Memory B cell (primary cell): ENCODE data around the gene IFT57.

Experiments
- ATAC-seq: fragments of 150-1000 bp; cut with Tn5 transposase; 2 replicates; pipeline ENCODE4 v1.10.0; 2021; ENCODE audit warnings: low read depth, mild to moderate bottlenecking, moderate library complexity
- DNase-seq, 2 donors: peaks; one replicate each; pipeline ENCODE4 v3.0.0; 2022; ENCODE audit warnings: low spot score in 2 of 2
- H3K27ac Mint-ChIP-seq: one replicate; pipeline ENCODE4 v1.8.0; 2022; ENCODE audit warnings: mild to moderate bottlenecking, moderate library complexity, mixed read lengths
- H3K27me3 Mint-ChIP-seq: one replicate; pipeline ENCODE4 v1.8.0; 2022; ENCODE audit warnings: mixed read lengths
- H3K36me3 Mint-ChIP-seq: one replicate; pipeline ENCODE4 v1.8.0; 2022; ENCODE audit warnings: mild to moderate bottlenecking, mixed read lengths
- H3K4me1 Mint-ChIP-seq: one replicate; pipeline ENCODE4 v1.8.0; 2022; ENCODE audit warnings: mixed read lengths
- H3K4me3 Mint-ChIP-seq: one replicate; pipeline ENCODE4 v1.8.0; 2022; ENCODE audit warnings: mild to moderate bottlenecking, moderate library complexity, mixed read lengths
- H3K9me3 Mint-ChIP-seq: one replicate; pipeline ENCODE4 v1.8.0; 2022; ENCODE audit warnings: mixed read lengths

The IFT57 gene

GRCh38 chr3:108234387-108234957 lies 12.2 kb upstream of the IFT57 start:
- no peaks in the 10 kb centered on the region for H3K4me1 Mint-ChIP-seq
- no peak for DNase-seq
- H3K27me3 Mint-ChIP-seq, result no peaks in the 10 kb centered on the region
- no peaks in the 10 kb centered on the region for H3K9me3 Mint-ChIP-seq
- no peak overlapping the region for H3K27ac Mint-ChIP-seq
- ATAC-seq, result no peak
- H3K4me3 Mint-ChIP-seq, result no peak overlapping the region
- H3K36me3 Mint-ChIP-seq, result no peaks in the 10 kb centered on the region

GRCh38 chr3:108228286-108228685 lies 6.1 kb upstream of the IFT57 start:
- DNase-seq (no peak), ATAC-seq (no peak)
- H3K36me3 Mint-ChIP-seq, result no peaks in the 10 kb centered on the region
- H3K27ac Mint-ChIP-seq, result no peak overlapping the region
- H3K9me3 Mint-ChIP-seq, result no peaks in the 10 kb centered on the region
- H3K27me3 Mint-ChIP-seq, result no peaks in the 10 kb centered on the region
- no peak overlapping the region for H3K4me3 Mint-ChIP-seq
- peaks cover 10% of the 10 kb centered on the region for H3K4me1 Mint-ChIP-seq

- Mint-ChIP-seq H3K4me1 (peaks cover 10% of the 10 kb centered on the region), H3K9me3 (no peaks in the 10 kb centered on the region), H3K27me3 (no peaks in the 10 kb centered on the region), H3K4me3 (no peak overlapping the region), H3K27ac (no peak overlapping the region), H3K36me3 (no peaks in the 10 kb centered on the region)
- DNase-seq (no peak), ATAC-seq (no peak)
Observed at GRCh38 chr3:108227131-108227530, 4.9 kb upstream of the IFT57 start.

- ATAC-seq (no peak), DNase-seq (no peak)
- no peaks in the 10 kb centered on the region for H3K9me3 Mint-ChIP-seq
- peak overlapping the region; percentile 100 for H3K27ac Mint-ChIP-seq
- H3K27me3 Mint-ChIP-seq, result no peaks in the 10 kb centered on the region
- H3K4me1 Mint-ChIP-seq, result peaks cover 16% of the 10 kb centered on the region
- H3K4me3 Mint-ChIP-seq, result no peak overlapping the region
- no peaks in the 10 kb centered on the region for H3K36me3 Mint-ChIP-seq
Observed at GRCh38 chr3:108225221-108225620, 3.0 kb upstream of the IFT57 start.

- H3K36me3 Mint-ChIP-seq, result no peaks in the 10 kb centered on the region
- peak overlapping the region; percentile 99 for H3K4me3 Mint-ChIP-seq
- peak overlapping the region; percentile 100 for H3K27ac Mint-ChIP-seq
- H3K9me3 Mint-ChIP-seq, result no peaks in the 10 kb centered on the region
- DNase-seq (no peak), ATAC-seq (no peak)
- H3K4me1 Mint-ChIP-seq, result peaks cover 20% of the 10 kb centered on the region
- no peaks in the 10 kb centered on the region for H3K27me3 Mint-ChIP-seq
Observed at GRCh38 chr3:108223928-108224327, 1.7 kb upstream of the IFT57 start.

- Mint-ChIP-seq H3K4me1 (peaks cover 20% of the 10 kb centered on the region), H3K4me3 (peak overlapping the region; percentile 99), H3K27ac (peak overlapping the region; percentile 100), H3K9me3 (no peaks in the 10 kb centered on the region), H3K36me3 (no peaks in the 10 kb centered on the region), H3K27me3 (no peaks in the 10 kb centered on the region)
- no peak for ATAC-seq
- no peak for DNase-seq
Observed at GRCh38 chr3:108222853-108223565, 785 bp upstream of the IFT57 start.

- Mint-ChIP-seq H3K4me1 (peaks cover 24% of the 10 kb centered on the region), H3K27ac (peak overlapping the region; percentile 100), H3K9me3 (no peaks in the 10 kb centered on the region), H3K4me3 (peak overlapping the region; percentile 99), H3K27me3 (no peaks in the 10 kb centered on the region), H3K36me3 (peaks cover 4% of the 10 kb centered on the region)
- ATAC-seq, result no peak
- no peak for DNase-seq
Observed at GRCh38 chr3:108221393-108221792, 831 bp downstream of the IFT57 start.

- Mint-ChIP-seq H3K27ac (peak overlapping the region; percentile 100), H3K4me1 (peaks cover 25% of the 10 kb centered on the region), H3K27me3 (no peaks in the 10 kb centered on the region), H3K4me3 (peak overlapping the region; percentile 99), H3K9me3 (peaks cover 1% of the 10 kb centered on the region), H3K36me3 (peaks cover 7% of the 10 kb centered on the region)
- ATAC-seq, result peak; percentile 26
- DNase-seq, result peak in 1 of 2 donors; percentile 25
Observed at GRCh38 chr3:108219336-108219735, 2.9 kb downstream of the IFT57 start.

- no peaks in the 10 kb centered on the region for H3K27me3 Mint-ChIP-seq
- H3K4me1 Mint-ChIP-seq, result peaks cover 20% of the 10 kb centered on the region
- DNase-seq, result no peak
- H3K4me3 Mint-ChIP-seq, result peak overlapping the region; percentile 99
- H3K36me3 Mint-ChIP-seq, result peaks cover 10% of the 10 kb centered on the region
- peaks cover 1% of the 10 kb centered on the region for H3K9me3 Mint-ChIP-seq
- peak overlapping the region; percentile 100 for H3K27ac Mint-ChIP-seq
- no peak for ATAC-seq
Observed at GRCh38 chr3:108218811-108219210, 3.4 kb downstream of the IFT57 start.

GRCh38 chr3:108215871-108216270 lies 6.4 kb downstream of the IFT57 start:
- peaks cover 19% of the 10 kb centered on the region for H3K4me1 Mint-ChIP-seq
- H3K36me3 Mint-ChIP-seq, result peaks cover 23% of the 10 kb centered on the region
- peak overlapping the region; percentile 9 for H3K27ac Mint-ChIP-seq
- no peak for ATAC-seq
- DNase-seq, result no peak
- H3K4me3 Mint-ChIP-seq, result peak overlapping the region; percentile 80
- no peaks in the 10 kb centered on the region for H3K27me3 Mint-ChIP-seq
- H3K9me3 Mint-ChIP-seq, result peaks cover 1% of the 10 kb centered on the region

- peaks cover 20% of the 10 kb centered on the region for H3K4me1 Mint-ChIP-seq
- no peak overlapping the region for H3K4me3 Mint-ChIP-seq
- no peak for DNase-seq
- peak overlapping the region; percentile 41 for H3K27ac Mint-ChIP-seq
- no peaks in the 10 kb centered on the region for H3K9me3 Mint-ChIP-seq
- H3K27me3 Mint-ChIP-seq, result no peaks in the 10 kb centered on the region
- ATAC-seq, result no peak
- H3K36me3 Mint-ChIP-seq, result peaks cover 46% of the 10 kb centered on the region
Observed at GRCh38 chr3:108209579-108209978, 12.6 kb downstream of the IFT57 start.

GRCh38 chr3:108208831-108209230 lies 13.4 kb downstream of the IFT57 start:
- H3K9me3 Mint-ChIP-seq, result no peaks in the 10 kb centered on the region
- peak overlapping the region; percentile 68 for H3K27ac Mint-ChIP-seq
- peaks cover 23% of the 10 kb centered on the region for H3K4me1 Mint-ChIP-seq
- H3K27me3 Mint-ChIP-seq, result no peaks in the 10 kb centered on the region
- ATAC-seq (peak; percentile 56), DNase-seq (no peak)
- H3K36me3 Mint-ChIP-seq, result peaks cover 47% of the 10 kb centered on the region
- no peak overlapping the region for H3K4me3 Mint-ChIP-seq

- no peak for ATAC-seq
- Mint-ChIP-seq H3K4me1 (peaks cover 32% of the 10 kb centered on the region), H3K4me3 (no peak overlapping the region), H3K36me3 (peaks cover 41% of the 10 kb centered on the region), H3K27ac (no peak overlapping the region), H3K27me3 (no peaks in the 10 kb centered on the region), H3K9me3 (no peaks in the 10 kb centered on the region)
- DNase-seq, result no peak
Observed at GRCh38 chr3:108202834-108203233, 19.4 kb downstream of the IFT57 start.

GRCh38 chr3:108202080-108202479 lies 20.1 kb downstream of the IFT57 start:
- H3K36me3 Mint-ChIP-seq, result peaks cover 38% of the 10 kb centered on the region
- ATAC-seq (no peak), DNase-seq (no peak)
- H3K4me1 Mint-ChIP-seq, result peaks cover 36% of the 10 kb centered on the region
- H3K4me3 Mint-ChIP-seq, result peak overlapping the region; percentile 15
- H3K27me3 Mint-ChIP-seq, result no peaks in the 10 kb centered on the region
- peak overlapping the region; percentile 84 for H3K27ac Mint-ChIP-seq
- H3K9me3 Mint-ChIP-seq, result no peaks in the 10 kb centered on the region

- H3K9me3 Mint-ChIP-seq, result no peaks in the 10 kb centered on the region
- peaks cover 36% of the 10 kb centered on the region for H3K4me1 Mint-ChIP-seq
- DNase-seq (no peak), ATAC-seq (no peak)
- H3K27me3 Mint-ChIP-seq, result no peaks in the 10 kb centered on the region
- peak overlapping the region; percentile 84 for H3K27ac Mint-ChIP-seq
- peaks cover 36% of the 10 kb centered on the region for H3K36me3 Mint-ChIP-seq
- no peak overlapping the region for H3K4me3 Mint-ChIP-seq
Observed at GRCh38 chr3:108201258-108201657, 21.0 kb downstream of the IFT57 start.
